Neural progenitor cell (in vitro differentiated cells): ENCODE results near the gene KPNB1. TPM values are rescaled to one million over a fixed set of nuclear protein-coding genes. Genes with fewer than 3 reads are reported as not detected.

Experiments
- DNase-seq: peaks from one replicate; pipeline ENCODE4 v3.0.0-alpha.2; 2016; ENCODE audit warnings: low spot score
- H2AFZ ChIP-seq: fragments of 200-600 bp; sonication (generic); replicated peaks from 2 replicates; pipeline ENCODE4 v1.6.1; 2016; ENCODE audit warnings: antibody characterized with exemption
- H3F3A ChIP-seq: fragments of 200-600 bp; sonication (generic); 2 replicates; pipeline ENCODE4 v1.6.1; 2016; ENCODE audit warnings: antibody characterized with exemption, low read depth
- H3K27ac ChIP-seq: fragments of 200-600 bp; sonication (generic); 2 replicates; pipeline ENCODE4 v1.5.1; 2016; ENCODE audit warnings: mild to moderate bottlenecking
- H3K27me3 ChIP-seq: fragments of 200-600 bp; sonication (generic); 2 replicates; pipeline ENCODE4 v1.6.1; 2016; ENCODE audit warnings: mild to moderate bottlenecking, moderate library complexity
- H3K36me3 ChIP-seq: fragments of 200-600 bp; sonication (generic); 2 replicates; pipeline ENCODE4 v1.5.1; 2016
- H3K4me1 ChIP-seq: fragments of 200-600 bp; sonication (generic); 2 replicates; pipeline ENCODE4 v1.6.1; 2016; ENCODE audit warnings: mixed run types
- H3K4me2 ChIP-seq: fragments of 200-600 bp; sonication (generic); 2 replicates; pipeline ENCODE4 v1.6.1; 2016
- H3K4me3 ChIP-seq: fragments of 200-600 bp; sonication (generic); 2 replicates; pipeline ENCODE4 v1.5.1; 2016
- H3K79me2 ChIP-seq: fragments of 200-600 bp; sonication (generic); 2 replicates; pipeline ENCODE4 v1.6.1; 2016; ENCODE audit warnings: low read depth
- H3K9ac ChIP-seq: fragments of 200-600 bp; sonication (generic); 2 replicates; pipeline ENCODE4 v1.6.1; 2016
- H3K9me3 ChIP-seq: fragments of 200-600 bp; sonication (generic); 2 replicates; pipeline ENCODE4 v1.5.1; 2016; ENCODE audit warnings: low read depth
- H4K20me1 ChIP-seq: fragments of 200-600 bp; sonication (generic); 2 replicates; pipeline ENCODE4 v1.6.1; 2016; ENCODE audit warnings: low read depth
- H3K27ac Mint-ChIP-seq: 3 replicates; pipeline ENCODE4 v1.8.0; 2021; ENCODE audit warnings: mixed read lengths
- H3K27me3 Mint-ChIP-seq: 2 replicates; pipeline ENCODE4 v1.8.0; 2022; ENCODE audit warnings: low read depth, mild to moderate bottlenecking, inconsistent platforms, moderate library complexity, mixed read lengths; ENCODE audit not compliant: insufficient read depth
- H3K36me3 Mint-ChIP-seq: 3 replicates; pipeline ENCODE4 v1.8.0; 2021; ENCODE audit warnings: mixed read lengths
- H3K4me1 Mint-ChIP-seq: 3 replicates; pipeline ENCODE4 v1.8.0; 2021; ENCODE audit warnings: mixed read lengths
- H3K4me3 Mint-ChIP-seq: 3 replicates; pipeline ENCODE4 v1.8.0; 2021; ENCODE audit warnings: mild to moderate bottlenecking, moderate library complexity, mixed read lengths
- H3K9me3 Mint-ChIP-seq: 3 replicates; pipeline ENCODE4 v1.8.0; 2020; ENCODE audit warnings: mixed read lengths
- CTCF ChIP-seq: fragments of 200-600 bp; sonication (generic); IDR thresholded peaks from 2 replicates; pipeline ENCODE4 v1.5.1; 2017; ENCODE audit warnings: antibody characterized with exemption, mild to moderate bottlenecking
- EZH2 ChIP-seq: fragments of 200-600 bp; sonication (generic); IDR thresholded peaks from 2 replicates; pipeline ENCODE4 v1.6.1; 2017; ENCODE audit warnings: antibody characterized with exemption, mild to moderate bottlenecking, moderate library complexity
- EZH2phosphoT487 ChIP-seq: fragments of 200-600 bp; sonication (generic); IDR thresholded peaks from 2 replicates; pipeline ENCODE4 v1.6.1; 2017; ENCODE audit warnings: antibody characterized with exemption
- total RNA-seq: library from RNA; depleted of rRNA; stranded (reverse); fragments of >200 nt; gene quantifications from 2 replicates; pipeline ENCODE4 v1.2.3, GENCODE V29; 2015; ENCODE audit warnings: low replicate concordance

Gene KPNB1
- total RNA-seq, 1 donor from 2014 or later, result 543 TPM

DNA sequence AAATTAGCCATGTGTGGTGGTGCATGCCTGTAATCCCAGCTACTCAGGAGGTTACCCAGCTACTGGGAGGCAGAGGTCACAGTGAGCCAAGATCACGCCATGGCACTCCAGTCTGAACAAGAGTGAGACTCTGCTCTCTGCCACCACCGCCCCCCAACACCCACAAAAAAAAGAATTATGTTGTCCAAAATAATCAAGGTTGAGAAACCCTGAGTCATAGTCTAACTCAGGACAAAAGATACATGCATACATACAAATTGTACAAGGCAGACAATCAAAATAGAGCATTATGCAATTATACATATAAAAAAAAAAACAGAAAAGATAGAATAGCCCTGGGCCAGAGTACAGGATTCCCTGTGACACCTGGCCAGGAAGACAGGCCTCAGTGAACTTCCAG lies 6.6 kb upstream of the KPNB1 start:
- H3K27me3 Mint-ChIP-seq, result no peaks in the 10 kb centered on the region
- Histone ChIP-seq H3K4me1 (no peaks in the 10 kb centered on the region), H3K79me2 (peaks cover 28% of the 10 kb centered on the region), H3F3A (no peaks in the 10 kb centered on the region), H3K27ac (no peak overlapping the region), H3K9me3 (no peaks in the 10 kb centered on the region), H3K4me2 (no peak overlapping the region), H3K9ac (no peak overlapping the region), H4K20me1 (peaks cover 5% of the 10 kb centered on the region), H3K36me3 (no peaks in the 10 kb centered on the region), H3K27me3 (no peaks in the 10 kb centered on the region), H2AFZ (no peak overlapping the region), H3K4me3 (no peak overlapping the region)
- H3K27ac Mint-ChIP-seq, result no peak overlapping the region
- no peak overlapping the region for H3K4me3 Mint-ChIP-seq
- no peak for TF ChIP-seq EZH2phosphoT487
- no peak for TF ChIP-seq CTCF
- TF ChIP-seq EZH2, result no peak
- H3K9me3 Mint-ChIP-seq, result no peaks in the 10 kb centered on the region
- no peak for DNase-seq
- peaks cover 5% of the 10 kb centered on the region for H3K36me3 Mint-ChIP-seq
- peaks cover under 1% of the 10 kb centered on the region for H3K4me1 Mint-ChIP-seq

DNA sequence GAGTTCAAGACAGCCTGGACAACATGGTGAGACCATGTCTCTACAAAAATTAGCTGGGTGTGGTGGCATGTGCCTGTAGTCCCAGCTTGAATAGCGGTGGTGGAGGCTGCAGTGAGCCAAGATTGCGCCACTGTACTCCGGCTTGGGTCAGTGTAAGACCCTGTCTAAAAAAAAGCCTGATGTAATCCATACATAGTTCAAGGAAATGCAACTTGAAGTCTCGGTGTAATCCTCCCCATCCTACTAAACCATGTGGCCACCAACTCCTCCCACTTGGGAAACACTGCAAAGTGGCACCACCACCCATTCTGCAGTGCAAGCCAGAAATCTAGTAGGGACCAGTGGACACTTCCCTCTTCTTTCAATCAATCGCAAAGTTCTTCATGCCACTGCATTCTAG lies 5.4 kb upstream of the KPNB1 start:
- H3K4me3 Mint-ChIP-seq, result no peak overlapping the region
- H3K9me3 Mint-ChIP-seq, result no peaks in the 10 kb centered on the region
- Histone ChIP-seq H2AFZ (no peak overlapping the region), H3K9me3 (no peaks in the 10 kb centered on the region), H3K4me1 (no peaks in the 10 kb centered on the region), H3K4me3 (no peak overlapping the region), H3K27me3 (no peaks in the 10 kb centered on the region), H3K9ac (no peak overlapping the region), H4K20me1 (peaks cover 5% of the 10 kb centered on the region), H3K27ac (no peak overlapping the region), H3K4me2 (no peak overlapping the region), H3F3A (peaks cover 9% of the 10 kb centered on the region), H3K79me2 (peaks cover 37% of the 10 kb centered on the region), H3K36me3 (no peaks in the 10 kb centered on the region)
- peaks cover 7% of the 10 kb centered on the region for H3K4me1 Mint-ChIP-seq
- H3K27ac Mint-ChIP-seq, result no peak overlapping the region
- no peak for DNase-seq
- TF ChIP-seq EZH2phosphoT487, result no peak
- TF ChIP-seq EZH2, result no peak
- no peak for TF ChIP-seq CTCF
- H3K36me3 Mint-ChIP-seq, result no peaks in the 10 kb centered on the region
- peaks cover under 1% of the 10 kb centered on the region for H3K27me3 Mint-ChIP-seq

DNA sequence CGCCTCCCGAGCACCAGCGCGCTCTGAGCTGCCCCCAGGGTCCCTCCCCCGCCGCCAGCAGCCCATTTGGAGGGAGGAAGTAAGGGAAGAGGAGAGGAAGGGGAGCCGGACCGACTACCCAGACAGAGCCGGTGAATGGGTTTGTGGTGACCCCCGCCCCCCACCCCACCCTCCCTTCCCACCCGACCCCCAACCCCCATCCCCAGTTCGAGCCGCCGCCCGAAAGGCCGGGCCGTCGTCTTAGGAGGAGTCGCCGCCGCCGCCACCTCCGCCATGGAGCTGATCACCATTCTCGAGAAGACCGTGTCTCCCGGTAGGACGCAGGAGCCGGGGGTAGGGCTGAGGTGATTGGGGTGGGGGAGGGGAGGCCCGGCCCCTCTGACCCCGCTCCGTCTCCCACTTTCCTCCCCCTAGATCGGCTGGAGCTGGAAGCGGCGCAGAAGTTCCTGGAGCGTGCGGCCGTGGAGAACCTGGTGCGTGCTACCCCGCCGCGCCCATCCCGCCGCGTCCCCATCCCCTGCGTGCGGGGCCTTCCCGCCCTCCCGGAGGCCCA lies 329 bp downstream of the KPNB1 start:
- Histone ChIP-seq H3F3A (peaks cover 27% of the 10 kb centered on the region), H3K4me2 (peak overlapping the region; percentile 65), H3K4me3 (peak overlapping the region; percentile 70), H3K27me3 (no peaks in the 10 kb centered on the region), H3K9ac (peak overlapping the region; percentile 32), H3K4me1 (peaks cover 19% of the 10 kb centered on the region), H3K27ac (peak overlapping the region; percentile 77), H2AFZ (no peak overlapping the region), H3K36me3 (peaks cover 23% of the 10 kb centered on the region), H3K79me2 (peaks cover 78% of the 10 kb centered on the region), H4K20me1 (peaks cover 47% of the 10 kb centered on the region), H3K9me3 (no peaks in the 10 kb centered on the region)
- Mint-ChIP-seq H3K27ac (no peak overlapping the region), H3K4me1 (peaks cover 35% of the 10 kb centered on the region), H3K4me3 (peak overlapping the region; percentile 98), H3K36me3 (peaks cover 22% of the 10 kb centered on the region), H3K9me3 (peaks cover 2% of the 10 kb centered on the region), H3K27me3 (peaks cover 5% of the 10 kb centered on the region)
- DNase-seq, result peak; percentile 79
- TF ChIP-seq EZH2phosphoT487 (no peak), EZH2 (no peak), CTCF (no peak)
